ENCODE measurements around the gene BST1. TPM values are rescaled to one million over a fixed set of nuclear protein-coding genes. Genes with fewer than 3 reads are reported as not detected.
A peak's percentile ranks its signal among the peaks of the same experiment; 100 is the strongest.

Gene BST1
- total RNA-seq, 1 experiment from 2014 or later, result not detected

- H2AK5ac ChIP-seq (ENCODE audit: insufficient read length, low read length), result no peak overlapping the region
- no peak overlapping the region for H2BK20ac ChIP-seq (ENCODE audit: low read depth, low read length, poor library complexity, severe bottlenecking)
- no peak overlapping the region for H3K18ac ChIP-seq (ENCODE audit: insufficient read length, low read depth, low read length)
- no peak overlapping the region for H2BK15ac ChIP-seq (ENCODE audit: low read depth, low read length)
- no peak overlapping the region for H4K8ac ChIP-seq (replicated peaks; ENCODE audit: insufficient read length, low read depth, low read length)
- no peak overlapping the region for H2BK120ac ChIP-seq (ENCODE audit: low read depth, low read length, poor library complexity, severe bottlenecking)
- TF ChIP-seq CTCF (conservative IDR thresholded peaks at IDR 0.05), result no peak
- H3K56ac ChIP-seq (ENCODE audit: insufficient read length, low read depth, low read length), result no peak overlapping the region
- no peak for DNase-seq
- no peaks in the 10 kb centered on the region for H3K9me3 ChIP-seq (ENCODE audit: control insufficient read depth, low read depth, low read length)
- no peaks in the 10 kb centered on the region for H4K20me1 ChIP-seq (ENCODE audit: control insufficient read depth, insufficient read depth, insufficient read length)
- WGBS (ENCODE audit: extremely low coverage, insufficient read length, low lambda C conversion rate), result no CpG with 5 or more reads among the region's 2 CpGs
- Mint-ChIP-seq H3K9me3 (no peaks in the 10 kb centered on the region), H3K27me3 (ENCODE audit: low read depth) (no peaks in the 10 kb centered on the region), H3K4me1 (peaks cover 28% of the 10 kb centered on the region in 2 experiments), H3K4me3 (peak overlapping the region in 1 of 2 experiments; percentile 63; a peak in 1 of 5 replicates), H3K27ac (peak overlapping the region; percentile 0 to 92 (median 59); a peak in 3 of 7 replicates), H3K36me3 (ENCODE audit: insufficient read depth in 1 of 3, low read depth in 3 of 3) (peaks cover 5 to 8% (median 8%) of the 10 kb centered on the region in 3 experiments)
- peaks cover 2% of the 10 kb centered on the region for H3K79me1 ChIP-seq (ENCODE audit: insufficient read depth, low read depth, low read length, poor library complexity, severe bottlenecking)
- peak overlapping the region; percentile 6 for H3K4me2 ChIP-seq (ENCODE audit: insufficient read depth, insufficient read length, low read length)
- peaks cover 7% of the 10 kb centered on the region; the same call in 1 of the 2 replicates for H3K4me1 ChIP-seq (ENCODE audit: insufficient read depth, low read length)
- peak overlapping the region; percentile 92 for H3T11ph ChIP-seq (ENCODE audit: low read length)
- H3K14ac ChIP-seq (ENCODE audit: insufficient read depth, low read length), result no peak overlapping the region
- no peak overlapping the region for H2BK12ac ChIP-seq (ENCODE audit: insufficient read length, low read depth, low read length)
- peaks cover 13% of the 10 kb centered on the region for H3K79me2 ChIP-seq (ENCODE audit: insufficient read depth, low read length)
- no peak overlapping the region for H3K4ac ChIP-seq (ENCODE audit: low read depth, low read length)
- H3K27ac ChIP-seq (ENCODE audit: insufficient read length, low read depth, low read length), result no peak overlapping the region
- peaks cover 4% of the 10 kb centered on the region for H3K23me2 ChIP-seq (ENCODE audit: insufficient read length, low read depth, low read length, poor library complexity, severe bottlenecking)
- H4K91ac ChIP-seq (ENCODE audit: insufficient read length, low read depth, low read length), result no peak overlapping the region
- H4K5ac ChIP-seq (ENCODE audit: insufficient read length, low read depth, low read length), result no peak overlapping the region
- H3K9ac ChIP-seq (ENCODE audit: extremely low read depth, insufficient read length, low read length), result no peak overlapping the region
- no peaks in the 10 kb centered on the region for H3K27me3 ChIP-seq (ENCODE audit: insufficient read depth, low read length)
- H2BK5ac ChIP-seq (ENCODE audit: insufficient read length, low read length), result no peak overlapping the region
- no peak overlapping the region for H2AFZ ChIP-seq (ENCODE audit: low read length)
- H3K23ac ChIP-seq (ENCODE audit: insufficient read length, low read depth, low read length), result no peak overlapping the region
Measured at GRCh38 chr4:15677507-15677988, 25.3 kb upstream of the BST1 start.
